ENCODE data around the gene NRL.

The NRL gene

DNA sequence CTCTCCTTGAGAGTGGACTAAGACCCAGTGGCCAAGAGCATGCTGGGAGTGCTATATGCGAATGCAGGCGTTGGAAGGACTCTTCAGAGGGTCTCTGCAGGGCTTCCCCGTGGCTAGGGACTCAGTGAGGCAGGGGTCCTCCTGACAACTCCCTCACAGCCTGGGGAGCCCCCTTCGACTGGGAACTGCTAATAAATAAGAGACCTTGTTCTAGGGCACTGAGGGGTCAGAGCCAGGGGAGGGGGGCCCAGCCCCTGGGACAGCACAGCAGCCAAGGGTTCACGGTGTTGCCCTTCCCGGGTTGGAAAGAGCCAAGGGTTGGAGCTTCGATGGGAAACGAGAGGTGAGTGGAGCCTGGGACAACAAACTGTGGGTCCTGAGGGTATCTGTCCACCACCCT lies 49.3 kb downstream of the NRL start:
- DNase-seq (ENCODE audit: low spot score), result no peak

- no peak for DNase-seq (ENCODE audit: low spot score)
These were observed 49.9 kb downstream of the NRL start for GRCh38 chr14:24064856-24065255.

DNA sequence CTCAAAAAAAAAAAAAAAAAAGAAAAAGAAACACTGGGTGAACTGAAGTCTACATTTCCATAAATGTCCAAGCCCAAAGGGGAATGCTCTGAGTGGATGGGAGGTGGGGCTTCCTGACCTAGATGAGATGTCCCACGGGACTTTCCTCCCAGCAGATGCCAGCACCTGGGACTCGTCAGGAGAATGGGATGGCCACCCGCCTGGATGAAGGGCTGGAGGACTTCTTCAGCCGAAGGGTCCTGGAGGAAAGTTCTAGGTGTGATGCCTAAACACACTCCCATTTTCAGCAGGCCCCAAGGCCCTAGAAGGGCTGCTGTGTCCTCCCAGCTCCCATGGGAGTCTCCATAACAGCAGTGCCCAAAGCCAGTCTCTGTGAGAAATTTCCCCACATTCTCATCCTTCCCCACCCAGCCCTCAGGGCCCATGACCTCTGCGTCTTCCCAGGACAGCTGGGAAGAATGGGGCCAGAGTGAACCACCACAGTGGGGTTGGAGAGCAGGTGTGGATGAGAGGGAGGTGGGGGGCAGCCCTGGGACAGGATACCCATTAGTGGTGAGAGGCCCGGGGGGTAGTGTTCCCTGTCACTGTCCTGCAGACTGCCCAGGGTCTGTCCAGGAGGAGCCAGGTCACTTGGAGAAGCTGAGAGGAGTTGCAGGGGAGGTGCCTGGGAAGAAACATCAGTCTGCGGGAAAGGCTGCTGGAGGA lies 50.5 kb downstream of the NRL start:
- DNase-seq (ENCODE audit: low spot score), result no peak

DNA sequence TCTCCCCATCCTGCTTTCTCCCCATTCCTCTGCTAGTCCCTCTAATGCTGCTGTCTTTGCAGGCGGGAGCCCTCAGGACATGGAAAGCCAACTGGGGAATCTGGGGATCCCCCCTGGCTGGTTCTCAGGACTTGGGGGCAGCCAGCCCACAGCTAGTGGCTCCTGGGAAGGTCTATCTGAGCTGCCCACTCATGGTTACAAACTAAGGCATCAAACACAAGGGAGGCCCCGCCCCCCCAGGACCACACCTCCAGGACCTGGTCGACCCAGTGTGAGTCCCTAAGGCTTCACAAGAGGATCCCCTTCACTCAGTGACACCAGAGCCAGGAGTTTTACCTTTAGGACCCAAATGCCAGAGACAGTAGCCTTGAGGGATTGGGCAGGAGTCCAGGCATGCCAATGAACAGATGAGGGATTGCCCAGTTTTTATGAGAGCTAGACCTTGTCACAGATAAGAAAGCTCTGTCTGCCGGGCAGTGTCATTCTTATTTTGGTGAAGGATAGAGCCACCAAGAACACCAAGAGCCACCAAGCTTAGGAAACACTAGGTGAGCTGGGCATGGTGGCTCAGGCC lies 51.4 kb downstream of the NRL start:
- no peak for DNase-seq (ENCODE audit: low spot score)

- DNase-seq (ENCODE audit: low spot score), result no peak
These were observed 52.4 kb downstream of the NRL start for GRCh38 chr14:24062216-24062980.

GRCh38 chr14:24060984-24061913 lies 53.5 kb downstream of the NRL start:
- no peak for DNase-seq (ENCODE audit: low spot score)

DNA sequence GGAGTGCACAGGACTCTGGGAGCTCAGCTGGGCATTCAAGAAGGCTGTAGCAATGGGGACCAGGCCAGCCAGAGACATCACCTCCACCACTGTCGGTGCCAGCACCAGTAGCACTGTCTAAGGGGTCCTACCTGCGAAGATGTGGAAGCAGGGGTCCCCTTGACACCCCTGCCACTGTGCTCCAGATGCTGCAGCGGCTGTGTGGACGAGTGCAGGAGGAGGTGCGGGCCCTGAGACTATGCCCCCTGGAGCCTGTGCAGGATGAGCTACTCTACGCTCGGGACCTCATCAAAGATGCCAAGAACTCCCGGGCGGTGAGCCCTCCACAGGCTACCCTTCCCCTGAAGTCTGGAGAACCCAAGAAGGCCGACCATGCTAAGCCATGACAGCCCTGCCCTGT lies 54.3 kb downstream of the NRL start:
- no peak for DNase-seq (ENCODE audit: low spot score)

- DNase-seq (ENCODE audit: low spot score), result no peak
These were observed 54.8 kb downstream of the NRL start for GRCh38 chr14:24059841-24060388.

DNA sequence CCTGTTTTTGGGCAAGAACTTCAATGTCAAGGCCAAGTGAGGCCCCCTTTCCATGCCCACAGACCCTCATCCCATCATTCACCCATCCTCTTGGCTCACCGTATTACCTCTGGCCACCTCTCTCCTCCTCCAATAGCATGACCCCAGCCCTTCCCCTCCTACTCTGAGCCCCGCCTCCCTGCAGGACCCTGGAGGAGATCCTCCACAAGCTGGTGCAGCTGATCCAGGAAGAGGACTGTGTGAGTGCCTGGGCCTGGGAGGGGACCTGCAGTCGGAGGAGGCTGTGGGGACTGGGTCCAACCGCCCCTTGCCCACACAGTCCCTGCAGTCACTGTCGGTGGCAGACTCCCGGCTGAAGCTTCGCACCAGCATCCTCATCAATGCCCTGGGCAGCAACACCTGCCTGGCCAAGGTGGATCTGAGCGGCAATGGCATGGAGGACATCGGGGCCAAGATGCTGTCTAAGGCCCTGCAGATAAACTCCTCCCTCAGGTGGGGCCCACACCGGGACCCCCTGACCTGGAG lies 55.7 kb downstream of the NRL start:
- DNase-seq (ENCODE audit: low spot score), result no peak

GRCh38 chr14:24058260-24058950 lies 56.3 kb downstream of the NRL start:
- DNase-seq (ENCODE audit: low spot score), result peak; percentile 90

DNA sequence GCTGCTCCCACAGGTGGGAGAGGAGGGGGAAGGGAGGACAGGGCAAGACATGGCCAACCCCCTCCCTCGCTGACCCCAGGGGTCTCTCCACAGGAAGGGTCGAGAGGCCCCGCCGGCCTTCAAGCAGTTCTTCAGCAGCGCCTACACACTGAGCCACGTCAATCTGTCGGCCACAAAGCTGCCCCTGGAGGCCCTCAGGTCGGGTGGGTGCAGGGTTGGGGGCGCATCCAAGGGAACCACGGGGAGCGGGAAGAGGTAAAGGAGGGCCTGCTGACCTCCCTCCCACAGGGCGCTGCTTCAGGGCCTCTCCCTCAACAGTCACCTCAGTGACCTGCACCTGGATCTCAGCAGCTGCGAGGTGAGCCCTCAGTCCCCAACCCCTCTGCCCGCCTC lies 56.9 kb downstream of the NRL start:
- no peak for DNase-seq (ENCODE audit: low spot score)

GRCh38 chr14:24057271-24057670 lies 57.5 kb downstream of the NRL start:
- DNase-seq (ENCODE audit: low spot score), result no peak

GRCh38 chr14:24056800-24057184 lies 58.0 kb downstream of the NRL start:
- DNase-seq (ENCODE audit: low spot score), result no peak

- DNase-seq (ENCODE audit: low spot score), result no peak
These were observed 58.6 kb downstream of the NRL start for GRCh38 chr14:24055971-24056799.

DNA sequence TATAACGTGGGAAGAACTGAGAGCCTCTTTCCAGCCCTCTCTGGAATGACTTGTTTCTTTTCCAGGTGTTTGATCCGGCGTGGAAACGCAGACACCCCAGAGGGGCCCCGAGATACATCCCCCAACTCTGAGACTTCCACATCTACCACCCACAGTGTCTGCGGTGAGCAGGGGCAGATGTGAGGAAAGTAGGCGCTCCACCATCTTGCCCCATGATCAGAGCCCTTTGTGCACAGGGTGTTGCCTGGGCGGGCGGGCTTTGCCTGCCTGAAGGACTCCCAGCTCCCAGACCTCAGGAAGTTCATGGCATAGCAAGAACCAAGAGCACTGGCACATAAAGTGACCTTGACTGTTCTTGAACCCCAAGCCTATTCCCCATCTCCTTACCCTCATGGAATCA lies 60.1 kb downstream of the NRL start:
- DNase-seq (ENCODE audit: low spot score), result peak; percentile 5

DNA sequence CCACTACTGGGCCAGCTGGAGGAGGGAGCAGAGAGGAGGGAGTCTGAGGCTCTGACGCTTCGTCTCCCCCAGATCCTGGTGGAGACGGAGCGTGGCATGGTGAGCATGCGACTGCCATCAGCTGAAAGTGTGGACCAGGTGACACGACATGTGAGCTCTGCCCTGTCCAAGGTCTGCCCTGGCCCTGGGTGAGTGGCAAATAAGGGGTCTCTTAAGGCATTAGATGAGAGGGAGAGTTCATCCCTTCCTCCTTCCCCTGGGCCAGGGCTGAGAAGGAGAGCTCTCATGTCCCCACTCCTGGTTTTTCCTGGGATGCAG lies 60.5 kb downstream of the NRL start:
- no peak for DNase-seq (ENCODE audit: low spot score)

- peak; percentile 3 for DNase-seq (ENCODE audit: low spot score)
These were observed 61.0 kb downstream of the NRL start for GRCh38 chr14:24053548-24054323.

DNA sequence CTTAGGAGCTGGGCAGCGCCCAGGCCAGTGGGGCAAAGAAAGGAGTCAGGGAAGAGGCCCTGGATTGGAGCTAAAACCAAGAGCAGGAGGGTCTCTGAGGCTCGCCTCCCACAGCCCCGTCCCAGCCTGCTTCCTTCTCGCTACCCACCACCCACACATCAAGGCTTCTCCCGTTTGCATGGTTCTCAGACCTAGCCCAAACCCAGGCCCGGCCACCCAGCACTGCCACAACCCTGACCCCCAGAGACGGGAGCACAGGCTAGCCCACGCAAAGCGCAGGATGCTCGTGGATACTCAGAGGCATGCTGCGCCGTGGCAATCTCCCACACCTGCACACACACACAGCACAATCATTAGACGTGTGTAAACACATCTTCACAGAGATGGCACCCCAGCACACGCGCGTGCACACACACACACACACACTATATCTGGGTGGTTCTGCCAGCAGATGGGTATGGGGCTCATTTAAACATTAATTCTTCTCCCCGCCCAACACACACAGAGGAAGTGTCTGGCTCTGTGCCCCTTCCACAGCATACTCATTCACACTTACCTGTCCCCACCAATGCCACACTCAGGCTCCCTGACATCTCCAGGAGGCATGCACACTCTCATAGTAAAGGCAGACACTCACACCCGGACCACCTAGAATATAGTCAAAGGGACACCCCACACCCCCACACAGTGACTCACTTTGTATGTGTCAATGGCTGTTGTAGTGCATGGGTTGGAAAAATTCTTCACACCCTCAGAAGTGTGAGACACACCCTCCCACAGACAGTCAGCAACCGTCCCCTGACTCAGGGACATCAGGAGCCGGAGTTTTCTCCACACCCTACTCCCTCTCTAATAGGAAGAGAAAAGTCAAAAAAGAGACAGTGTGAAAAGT lies 61.8 kb downstream of the NRL start:
- DNase-seq (ENCODE audit: low spot score), result no peak
